ENCODE results near the gene GLIS1.

DNA sequence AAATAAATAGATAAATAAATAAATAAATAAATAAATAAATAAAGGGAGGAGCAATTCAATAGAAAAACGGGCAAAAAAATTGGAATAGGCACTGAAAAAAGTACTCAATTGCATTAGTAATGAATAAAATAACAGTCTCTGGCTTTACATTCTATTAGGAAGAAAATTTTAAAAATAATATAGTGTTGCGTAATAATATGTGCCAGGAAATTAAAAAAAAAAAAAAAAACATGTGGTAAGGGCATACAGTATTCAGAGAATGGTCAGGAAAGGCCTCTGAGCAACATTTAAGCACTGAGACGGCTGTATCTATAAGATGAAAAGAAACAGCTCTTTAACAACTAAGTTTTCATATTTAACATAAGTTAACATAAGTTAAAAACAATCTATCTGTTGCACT lies 48.7 kb upstream of the GLIS1 start:
- TF ChIP-seq NRF1 (conservative IDR thresholded peaks at IDR 0.05; ENCODE audit: low read depth, low read length) (no peak), JUND (IDR thresholded peaks at IDR 0.05; ENCODE audit: low read depth, low read length) (no peak), NR2C2 (IDR thresholded peaks at IDR 0.05; ENCODE audit: borderline replicate concordance, control insufficient read depth, insufficient read length, low read depth) (no peak), EZH2 (IDR thresholded peaks at IDR 0.05; ENCODE audit: borderline replicate concordance, control insufficient read depth, low read depth, low read length) (no peak), POLR2A (IDR thresholded peaks at IDR 0.05; ENCODE audit: low read depth, low read length) (no peak), NFYB (IDR thresholded peaks at IDR 0.05; ENCODE audit: insufficient read depth, low read depth, low read length) (no peak), NFYA (IDR thresholded peaks at IDR 0.05; ENCODE audit: borderline replicate concordance, low read depth, low read length) (no peak)
- TF ChIP-seq, protein P1, sequence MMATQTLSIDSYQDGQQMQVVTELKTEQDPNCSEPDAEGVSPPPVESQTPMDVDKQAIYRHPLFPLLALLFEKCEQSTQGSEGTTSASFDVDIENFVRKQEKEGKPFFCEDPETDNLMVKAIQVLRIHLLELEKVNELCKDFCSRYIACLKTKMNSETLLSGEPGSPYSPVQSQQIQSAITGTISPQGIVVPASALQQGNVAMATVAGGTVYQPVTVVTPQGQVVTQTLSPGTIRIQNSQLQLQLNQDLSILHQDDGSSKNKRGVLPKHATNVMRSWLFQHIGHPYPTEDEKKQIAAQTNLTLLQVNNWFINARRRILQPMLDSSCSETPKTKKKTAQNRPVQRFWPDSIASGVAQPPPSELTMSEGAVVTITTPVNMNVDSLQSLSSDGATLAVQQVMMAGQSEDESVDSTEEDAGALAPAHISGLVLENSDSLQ (IDR thresholded peaks at IDR 0.05): no peak

All from GM12878 (cell line).